Activated CD8-positive, alpha-beta T cell treated with anti-CD3 and anti-CD28 coated beads for 36 hours (primary cell): ENCODE measurements around the gene PFN4. TPM values are rescaled to one million over a fixed set of nuclear protein-coding genes. Genes with fewer than 3 reads are reported as not detected.

ENCODE experiments used
- ATAC-seq: fragments of 200-7000 bp; cut with Tn5 transposase; one replicate; pipeline ENCODE4 v1.10.0; 2021; ENCODE audit warnings: mild to moderate bottlenecking, moderate library complexity
- CTCF ChIA-PET: fragments of 350-600 bp; sonication (Branson Sonifier 250); formaldehyde crosslinking; loops from one replicate; lab custom pipeline; 2021; ENCODE audit warnings: antibody characterized with exemption; lab: Charles Lee
- POLR2A ChIA-PET: fragments of 350-600 bp; sonication (Branson Sonifier 250); formaldehyde crosslinking; loops from one replicate; lab custom pipeline; 2021; ENCODE audit warnings: antibody characterized with exemption; lab: Charles Lee
- DNase-seq: peaks from one replicate; pipeline ENCODE4 v3.0.0-alpha.2; 2020
- H3K27ac Mint-ChIP-seq: one replicate; pipeline ENCODE4 v1.8.0; 2021; ENCODE audit warnings: mild to moderate bottlenecking, mixed read lengths
- H3K27me3 Mint-ChIP-seq: one replicate; pipeline ENCODE4 v1.8.0; 2021; ENCODE audit warnings: mixed read lengths
- H3K36me3 Mint-ChIP-seq: one replicate; pipeline ENCODE4 v1.8.0; 2021; ENCODE audit warnings: low read depth, mixed read lengths
- H3K4me1 Mint-ChIP-seq: one replicate; pipeline ENCODE4 v1.8.0; 2021; ENCODE audit warnings: low read depth, mixed read lengths
- H3K4me3 Mint-ChIP-seq: one replicate; pipeline ENCODE4 v1.8.0; 2021; ENCODE audit warnings: mild to moderate bottlenecking, moderate library complexity, mixed read lengths
- H3K9me3 Mint-ChIP-seq: one replicate; pipeline ENCODE4 v1.8.0; 2021; ENCODE audit warnings: mixed read lengths
- CTCF ChIP-seq: fragments of 200-600 bp; IDR thresholded peaks from one replicate; pipeline ENCODE4 v1.8.0; 2022; ENCODE audit warnings: antibody characterized with exemption, mild to moderate bottlenecking
- intact Hi-C: fragments of 100-400 bp; cut with micrococcal nuclease; formaldehyde crosslinking; loops from one replicate; pipeline ENCODE4 v1.10.0; 2022
- total RNA-seq, 2 experiments: library from RNA; stranded (reverse); gene quantifications; one replicate each; pipeline ENCODE4 v1.2.3, GENCODE V29; 2021

PFN4 gene
- total RNA-seq, 2 experiments from 2014 or later: not detected

- no peak overlapping the region for H3K27ac Mint-ChIP-seq
- ATAC-seq (no peak), DNase-seq (no peak)
- no peak overlapping the region for H3K4me3 Mint-ChIP-seq
- CTCF ChIA-PET: interaction anchor here (1.0 to 3.2 kb wide), 8 partner anchors 10 to 339 kb away, joined by 3 to 21 read pairs (median 5); partner anchors contain the start of gene TP53I3
- no peak for TF ChIP-seq CTCF
- POLR2A ChIA-PET: interaction anchor here (0.9 kb wide), 1 partner anchor 19 kb away, joined by 3 read pairs; no protein-coding TSS in a partner anchor
- no peaks in the 10 kb centered on the region for H3K4me1 Mint-ChIP-seq
- H3K36me3 Mint-ChIP-seq: no peaks in the 10 kb centered on the region
- intact Hi-C loops: no loop called here
- no peaks in the 10 kb centered on the region for H3K9me3 Mint-ChIP-seq
- no peaks in the 10 kb centered on the region for H3K27me3 Mint-ChIP-seq
Measured at GRCh38 chr2:24163186-24163585, 40.1 kb upstream of the PFN4 start.

GRCh38 chr2:24162494-24162893 lies 39.4 kb upstream of the PFN4 start:
- Mint-ChIP-seq H3K4me3 (no peak overlapping the region), H3K9me3 (no peaks in the 10 kb centered on the region), H3K36me3 (no peaks in the 10 kb centered on the region), H3K27me3 (no peaks in the 10 kb centered on the region), H3K27ac (no peak overlapping the region), H3K4me1 (no peaks in the 10 kb centered on the region)
- ChIA-PET CTCF (interaction anchor here (1.6 to 3.2 kb wide), 5 partner anchors 9 to 338 kb away, joined by 4 to 21 read pairs (median 7); partner anchors contain the start of gene TP53I3), POLR2A (interaction anchor here (0.9 kb wide), 1 partner anchor 18 kb away, joined by 3 read pairs; no protein-coding TSS in a partner anchor)
- DNase-seq: no peak
- no peak for ATAC-seq
- TF ChIP-seq CTCF: no peak
- intact Hi-C loops: no loop called here

- DNase-seq (no peak), ATAC-seq (no peak)
- Mint-ChIP-seq H3K36me3 (no peaks in the 10 kb centered on the region), H3K27ac (no peak overlapping the region), H3K4me3 (no peak overlapping the region), H3K9me3 (no peaks in the 10 kb centered on the region), H3K4me1 (no peaks in the 10 kb centered on the region), H3K27me3 (no peaks in the 10 kb centered on the region)
- ChIA-PET POLR2A (interaction anchor here (0.6 kb wide), 1 partner anchor 137 kb away, joined by 3 read pairs; no protein-coding TSS in a partner anchor), CTCF (interaction anchor here (0.5 to 1.1 kb wide), 3 partner anchors 13 to 130 kb away, joined by 3 read pairs; no protein-coding TSS in a partner anchor)
- intact Hi-C loops: no loop called here
- TF ChIP-seq CTCF: no peak
Measured at GRCh38 chr2:24160761-24161160, 37.6 kb upstream of the PFN4 start.

GRCh38 chr2:24159708-24160107 lies 36.6 kb upstream of the PFN4 start:
- POLR2A ChIA-PET: no interaction called here
- DNase-seq: no peak
- no peak for TF ChIP-seq CTCF
- no peak overlapping the region for H3K27ac Mint-ChIP-seq
- ATAC-seq: no peak
- intact Hi-C loops: no loop called here
- no peaks in the 10 kb centered on the region for H3K4me1 Mint-ChIP-seq
- no peaks in the 10 kb centered on the region for H3K27me3 Mint-ChIP-seq
- no peak overlapping the region for H3K4me3 Mint-ChIP-seq
- no peaks in the 10 kb centered on the region for H3K36me3 Mint-ChIP-seq
- no peaks in the 10 kb centered on the region for H3K9me3 Mint-ChIP-seq
- CTCF ChIA-PET: no interaction called here

- CTCF ChIA-PET: interaction anchor here (0.9 kb wide), 1 partner anchor 73 kb away, joined by 3 read pairs; the partner anchor contains the start of gene TP53I3
- ATAC-seq: no peak
- intact Hi-C loops: no loop called here
- Mint-ChIP-seq H3K27me3 (no peaks in the 10 kb centered on the region), H3K4me3 (no peak overlapping the region), H3K27ac (no peak overlapping the region), H3K9me3 (no peaks in the 10 kb centered on the region), H3K36me3 (no peaks in the 10 kb centered on the region), H3K4me1 (no peaks in the 10 kb centered on the region)
- TF ChIP-seq CTCF: no peak
- DNase-seq: no peak
- POLR2A ChIA-PET: no interaction called here
Measured at GRCh38 chr2:24158131-24158530, 35.0 kb upstream of the PFN4 start.
